AG09309 (cell line): ENCODE data around the gene LRP6.

ENCODE experiments used
- DNase-seq: peaks from one replicate; pipeline ENCODE4 v3.0.0-alpha.2; 2010; ENCODE audit warnings: low read depth
- H3K4me3 ChIP-seq: 2 replicates; pipeline ENCODE4 v1.5.1; 2011; ENCODE audit warnings: mild to moderate bottlenecking, low read depth, low read length, moderate library complexity; ENCODE audit not compliant: control insufficient read depth
- CTCF ChIP-seq: IDR thresholded peaks from 2 replicates; pipeline ENCODE4 v1.5.1; 2011; ENCODE audit warnings: mild to moderate bottlenecking, low read depth, low read length, inconsistent platforms; ENCODE audit not compliant: insufficient read depth, control insufficient read depth; ENCODE audit errors: missing control alignments

The LRP6 gene

GRCh38 chr12:12108441-12109058, 158.3 kb downstream of the LRP6 start:
- no peak for TF ChIP-seq CTCF
- H3K4me3 ChIP-seq: no peak overlapping the region
- no peak for DNase-seq

DNA sequence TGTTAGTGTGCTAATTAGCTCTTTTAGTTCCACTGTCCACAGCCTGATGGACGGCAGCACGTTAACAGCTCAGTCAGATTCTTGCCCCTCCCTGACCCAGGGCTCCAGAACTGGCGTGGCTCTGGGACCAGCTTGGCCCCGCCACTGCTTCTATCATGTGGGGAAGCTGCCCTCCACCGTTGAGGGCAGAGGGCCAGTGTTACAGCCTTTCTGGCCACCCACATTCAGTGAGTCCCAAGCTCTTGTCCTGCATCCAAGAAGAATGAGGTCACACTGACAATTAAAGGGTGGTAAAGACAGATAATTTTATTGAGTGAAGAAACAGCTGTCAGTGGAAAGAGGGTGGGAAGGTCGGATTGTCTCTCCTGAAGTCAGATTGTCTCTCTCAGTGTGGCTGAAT, 159.2 kb downstream of the LRP6 start:
- DNase-seq: no peak
- no peak for TF ChIP-seq CTCF
- H3K4me3 ChIP-seq: no peak overlapping the region

GRCh38 chr12:12099102-12099501, 167.7 kb downstream of the LRP6 start:
- no peak for TF ChIP-seq CTCF
- DNase-seq: no peak
- H3K4me3 ChIP-seq: no peak overlapping the region

GRCh38 chr12:12098691-12099015, 168.2 kb downstream of the LRP6 start:
- H3K4me3 ChIP-seq: no peak overlapping the region
- TF ChIP-seq CTCF: no peak
- no peak for DNase-seq

GRCh38 chr12:12097891-12098690, 168.8 kb downstream of the LRP6 start:
- TF ChIP-seq CTCF: no peak
- H3K4me3 ChIP-seq: no peak overlapping the region
- no peak for DNase-seq

DNA sequence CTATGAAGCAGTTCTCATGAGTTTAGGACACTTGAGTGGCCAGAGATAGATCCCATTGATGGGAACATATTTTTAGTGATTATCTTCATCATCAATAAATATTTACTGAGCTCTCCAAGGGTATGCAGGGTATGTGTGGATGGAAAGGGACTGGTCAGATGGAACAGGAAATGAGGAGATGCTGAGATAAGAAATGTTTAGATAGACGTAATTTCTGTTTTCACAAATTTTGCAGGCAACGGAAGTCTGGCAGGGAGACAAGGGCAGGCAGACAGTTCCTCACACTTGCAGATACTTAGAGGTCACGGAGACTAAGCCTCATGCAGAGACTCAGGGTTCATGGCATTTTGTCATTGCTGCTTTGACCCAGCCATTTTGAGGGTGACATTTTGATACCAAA, 171.8 kb downstream of the LRP6 start:
- no peak overlapping the region for H3K4me3 ChIP-seq
- no peak for DNase-seq
- no peak for TF ChIP-seq CTCF
